ENCODE data around the gene ELP1. TPM values are rescaled to one million over a fixed set of nuclear protein-coding genes. Genes with fewer than 3 reads are reported as not detected.
"Not testable (repeated sequence)": the region's sequence is repeated elsewhere in the genome, so short reads cannot be mapped to it uniquely, and the experiment has no call there.

ELP1 gene
- total RNA-seq, 1 donor from 2014 or later: 20.7 TPM

GRCh38 chr9:108972186-108972585 lies 38.3 kb upstream of the ELP1 start:
- H4K20me1 ChIP-seq (ENCODE audit: insufficient read depth, low read length): no peaks in the 10 kb centered on the region
- H3K27ac Mint-ChIP-seq (ENCODE audit: unreplicated experiment): no peak overlapping the region
- H3K27ac ChIP-seq (ENCODE audit: low read depth, low read length): no peak overlapping the region
- DNase-seq (ENCODE audit: low read depth) (no peak), FAIRE-seq (no peak)
- H3K4me3 ChIP-seq (ENCODE audit: insufficient read depth, low read depth, low read length): no peak overlapping the region
- no peak overlapping the region for H3K4me2 ChIP-seq (ENCODE audit: low read length)
- peaks cover 19% of the 10 kb centered on the region for H3K36me3 Mint-ChIP-seq (ENCODE audit: low read depth, unreplicated experiment)
- H3K9ac ChIP-seq (ENCODE audit: low read length): no peak overlapping the region
- no peak overlapping the region for H2AFZ ChIP-seq (ENCODE audit: low read depth, low read length)
- H3K36me3 ChIP-seq (ENCODE audit: insufficient read depth, low read length): peaks cover 25% of the 10 kb centered on the region
- H3K27me3 ChIP-seq (ENCODE audit: insufficient read depth, low read length): no peaks in the 10 kb centered on the region
- no peak overlapping the region for H3K4me3 Mint-ChIP-seq (ENCODE audit: unreplicated experiment)
- TF ChIP-seq CTCF (IDR thresholded peaks at IDR 0.05; ENCODE audit: insufficient read depth, low read depth, low read length): no peak
- TF ChIP-seq EZH2 (IDR thresholded peaks at IDR 0.05; ENCODE audit: insufficient read depth, low read length): no peak
- H3K4me1 ChIP-seq (ENCODE audit: insufficient read depth, low read length): no peaks in the 10 kb centered on the region
- H3K4me1 Mint-ChIP-seq (ENCODE audit: low read depth, unreplicated experiment): no peaks in the 10 kb centered on the region
- peaks cover 4% of the 10 kb centered on the region for H3K9me3 Mint-ChIP-seq (ENCODE audit: unreplicated experiment)
- no peaks in the 10 kb centered on the region for H3K9me3 ChIP-seq (ENCODE audit: insufficient read depth, low read depth, low read length)
- H3K27me3 Mint-ChIP-seq (ENCODE audit: low read depth, unreplicated experiment): no peaks in the 10 kb centered on the region
- no peaks in the 10 kb centered on the region for H3K79me2 ChIP-seq (ENCODE audit: insufficient read depth, low read length)

GRCh38 chr9:108971392-108971791 lies 37.5 kb upstream of the ELP1 start:
- peaks cover 22% of the 10 kb centered on the region for H3K36me3 ChIP-seq (ENCODE audit: insufficient read depth, low read length)
- H3K9ac ChIP-seq (ENCODE audit: low read length); H3K79me2 ChIP-seq (ENCODE audit: insufficient read depth, low read length); H3K4me1 ChIP-seq (ENCODE audit: insufficient read depth, low read length); H3K27me3 Mint-ChIP-seq (ENCODE audit: low read depth, unreplicated experiment); H4K20me1 ChIP-seq (ENCODE audit: insufficient read depth, low read length); H3K4me3 ChIP-seq (ENCODE audit: insufficient read depth, low read depth, low read length); H3K27ac ChIP-seq (ENCODE audit: low read depth, low read length); H3K4me3 Mint-ChIP-seq (ENCODE audit: unreplicated experiment); DNase-seq (ENCODE audit: low read depth); H3K9me3 ChIP-seq (ENCODE audit: insufficient read depth, low read depth, low read length); H3K4me1 Mint-ChIP-seq (ENCODE audit: low read depth, unreplicated experiment); H3K4me2 ChIP-seq (ENCODE audit: low read length); H3K9me3 Mint-ChIP-seq (ENCODE audit: unreplicated experiment); H2AFZ ChIP-seq (ENCODE audit: low read depth, low read length); FAIRE-seq; H3K27ac Mint-ChIP-seq (ENCODE audit: unreplicated experiment); H3K27me3 ChIP-seq (ENCODE audit: insufficient read depth, low read length): not testable (repeated sequence)
- peaks cover 19% of the 10 kb centered on the region for H3K36me3 Mint-ChIP-seq (ENCODE audit: low read depth, unreplicated experiment)

- no peak for TF ChIP-seq EZH2 (IDR thresholded peaks at IDR 0.05; ENCODE audit: insufficient read depth, low read length)
- no peak for TF ChIP-seq CTCF (IDR thresholded peaks at IDR 0.05; ENCODE audit: insufficient read depth, low read depth, low read length)
- Histone ChIP-seq H3K36me3 (ENCODE audit: insufficient read depth, low read length) (peaks cover 34% of the 10 kb centered on the region), H3K79me2 (ENCODE audit: insufficient read depth, low read length) (no peaks in the 10 kb centered on the region), H4K20me1 (ENCODE audit: insufficient read depth, low read length) (no peaks in the 10 kb centered on the region), H3K4me2 (ENCODE audit: low read length) (no peak overlapping the region), H3K4me1 (ENCODE audit: insufficient read depth, low read length) (no peaks in the 10 kb centered on the region), H3K4me3 (ENCODE audit: insufficient read depth, low read depth, low read length) (no peak overlapping the region), H3K9ac (ENCODE audit: low read length) (no peak overlapping the region), H3K27ac (ENCODE audit: low read depth, low read length) (no peak overlapping the region), H2AFZ (ENCODE audit: low read depth, low read length) (no peak overlapping the region), H3K9me3 (ENCODE audit: insufficient read depth, low read depth, low read length) (no peaks in the 10 kb centered on the region), H3K27me3 (ENCODE audit: insufficient read depth, low read length) (no peaks in the 10 kb centered on the region)
- peaks cover 17% of the 10 kb centered on the region for H3K36me3 Mint-ChIP-seq (ENCODE audit: low read depth, unreplicated experiment)
- H3K4me1 Mint-ChIP-seq (ENCODE audit: low read depth, unreplicated experiment): no peaks in the 10 kb centered on the region
- no peak overlapping the region for H3K4me3 Mint-ChIP-seq (ENCODE audit: unreplicated experiment)
- H3K27ac Mint-ChIP-seq (ENCODE audit: unreplicated experiment): no peak overlapping the region
- peaks cover 4% of the 10 kb centered on the region for H3K9me3 Mint-ChIP-seq (ENCODE audit: unreplicated experiment)
- DNase-seq (ENCODE audit: low read depth) (no peak), FAIRE-seq (no peak)
- no peaks in the 10 kb centered on the region for H3K27me3 Mint-ChIP-seq (ENCODE audit: low read depth, unreplicated experiment)
These were observed 34.0 kb upstream of the ELP1 start for GRCh38 chr9:108967916-108968315.
